Urinary bladder (tissue), 4 donors: Measurements from ENCODE around the gene MTF2. TPM values are rescaled to one million over a fixed set of nuclear protein-coding genes. Genes with fewer than 3 reads are reported as not detected.
A peak's percentile ranks its signal among the peaks of the same experiment; 100 is the strongest.
"Not testable (repeated sequence)": the region's sequence is repeated elsewhere in the genome, so short reads cannot be mapped to it uniquely, and the experiment has no call there.

Experiments used
- DNase-seq: peaks from one replicate; pipeline ENCODE4 v3.0.0-alpha.2; 2015; ENCODE audit errors: extremely low spot score
- H3K27ac ChIP-seq: one replicate; pipeline ENCODE4 v1.5.1; 2013; ENCODE audit warnings: low read depth, mild to moderate bottlenecking, moderate library complexity
- H3K36me3 ChIP-seq: one replicate; pipeline ENCODE4 v1.6.1; 2013; ENCODE audit warnings: mild to moderate bottlenecking, moderate library complexity; ENCODE audit not compliant: insufficient read depth
- H3K4me1 ChIP-seq: one replicate; pipeline ENCODE4 v1.6.1; 2013; ENCODE audit warnings: mild to moderate bottlenecking, moderate library complexity; ENCODE audit not compliant: insufficient read depth
- H3K4me3 ChIP-seq: one replicate; pipeline ENCODE4 v1.5.1; 2013; ENCODE audit warnings: low read depth, low read length
- WGBS: extraction: QIAGEN DNeasy Blood & Tissue Kit; methylation state at CpG from one replicate; pipeline ENCODE4 v1.1.7; 2013; 5-methylcytosine and 5-hydroxymethylcytosine counted together
- polyA plus RNA-seq: library from polyadenylated mRNA; stranded (reverse); fragments of 200-250 nt; gene quantifications from one replicate; pipeline ENCODE4 v1.2.3, GENCODE V29; 2013
- total RNA-seq: library from RNA; depleted of rRNA; stranded (reverse); fragments of >200 nt; gene quantifications from one replicate; pipeline ENCODE4 v1.2.3, GENCODE V29; 2014
- donor health status: healthy with polysubstance abuse.
- donor health status: healthy.

The MTF2 gene
- total RNA-seq, result 72.4 TPM
- polyA plus RNA-seq, result 7.9 TPM

- H3K4me1 ChIP-seq, result no peaks in the 10 kb centered on the region
- peak within 1 kb of the TSS; percentile 78 for H3K4me3 ChIP-seq
- H3K27ac ChIP-seq, result peak within 1 kb of the TSS; percentile 46
- peak; percentile 90 for DNase-seq
- H3K36me3 ChIP-seq, result peaks cover 1% of the 10 kb centered on the region
- under 1% methylated on average over 49 of the region's 49 CpGs for WGBS
These were observed at the start of gene MTF2 for GRCh38 chr1:93078986-93079654. MTF2 (plus strand) TSS chr1:93079283; CDS start chr1:93079527, 244 bp downstream.

GRCh38 chr1:93029317-93029716 is 49.8 kb upstream of the MTF2 start:
- WGBS, result 34% methylated on average over 3 of the region's 3 CpGs
- H3K4me1 ChIP-seq, result no peaks in the 10 kb centered on the region
- H3K4me3 ChIP-seq, result no peak overlapping the region
- no peak for DNase-seq
- no peaks in the 10 kb centered on the region for H3K36me3 ChIP-seq
- H3K27ac ChIP-seq, result no peak overlapping the region

DNA sequence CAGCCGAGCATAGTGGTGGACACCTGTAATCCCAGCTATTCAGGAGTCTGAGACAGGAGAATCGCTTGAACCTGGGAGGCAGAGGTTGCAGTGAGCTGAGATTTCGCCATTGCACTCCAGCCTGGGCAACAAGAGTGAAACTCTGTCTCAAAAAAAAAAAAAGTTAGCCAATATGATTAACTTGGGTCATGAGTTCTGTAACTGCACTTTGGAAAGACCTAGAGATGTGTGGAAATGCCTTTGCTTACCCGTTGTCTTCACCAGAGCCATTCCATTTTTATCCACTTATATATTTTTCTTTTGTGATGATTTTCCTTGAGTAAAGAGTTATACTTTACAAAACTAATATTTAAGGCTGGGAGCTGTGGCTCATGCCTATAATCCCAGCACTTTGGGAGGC is 48.9 kb upstream of the MTF2 start:
- not testable (repeated sequence) for H3K36me3 ChIP-seq, DNase-seq, H3K4me1 ChIP-seq, H3K27ac ChIP-seq, H3K4me3 ChIP-seq
- 90% methylated on average over 4 of the region's 4 CpGs for WGBS

GRCh38 chr1:93031711-93032110 is 47.4 kb upstream of the MTF2 start:
- Histone ChIP-seq H3K4me3 (no peak overlapping the region), H3K36me3 (no peaks in the 10 kb centered on the region), H3K27ac (no peak overlapping the region), H3K4me1 (no peaks in the 10 kb centered on the region)
- WGBS, result 63% methylated on average over 3 of the region's 3 CpGs
- DNase-seq, result no peak

DNA sequence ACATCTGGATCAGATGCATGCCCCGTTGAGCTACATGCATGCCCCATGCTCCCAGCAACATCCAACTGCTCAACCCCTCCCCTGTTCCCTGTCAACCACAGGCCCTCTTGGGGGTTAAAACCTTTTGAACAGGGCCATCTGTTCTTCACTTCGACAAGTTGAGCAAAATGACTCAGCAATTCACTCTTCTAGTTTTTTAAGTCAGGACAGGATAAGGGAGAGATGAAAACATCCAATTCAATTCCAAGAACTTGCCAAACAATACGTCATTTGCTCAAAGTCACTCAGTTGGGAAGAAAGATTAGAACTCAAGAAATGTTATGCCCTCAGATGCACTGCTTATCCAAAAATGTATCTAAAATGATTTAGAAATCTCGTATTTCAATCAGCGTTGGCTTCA is 46.1 kb upstream of the MTF2 start:
- Histone ChIP-seq H3K27ac (no peak overlapping the region), H3K4me3 (no peak overlapping the region), H3K4me1 (no peaks in the 10 kb centered on the region), H3K36me3 (no peaks in the 10 kb centered on the region)
- no peak for DNase-seq
- 69% methylated on average over 5 of the region's 5 CpGs for WGBS

- no peaks in the 10 kb centered on the region for H3K4me1 ChIP-seq
- WGBS, result 61% methylated on average over 3 of the region's 3 CpGs
These were observed 45.3 kb upstream of the MTF2 start for GRCh38 chr1:93033785-93034184.

GRCh38 chr1:93034397-93034796 is 44.7 kb upstream of the MTF2 start:
- no peak for DNase-seq
- H3K4me3 ChIP-seq, result no peak overlapping the region
- H3K36me3 ChIP-seq, result no peaks in the 10 kb centered on the region
- 96% methylated on average over 1 of the region's 1 CpG for WGBS
- no peaks in the 10 kb centered on the region for H3K4me1 ChIP-seq
- no peak overlapping the region for H3K27ac ChIP-seq

More at GRCh38 chr1:93033785-93034184, 45.3 kb upstream of the MTF2 start:
- Histone ChIP-seq H3K27ac (no peak overlapping the region), H3K4me3 (no peak overlapping the region), H3K36me3 (no peaks in the 10 kb centered on the region)
- DNase-seq, result no peak

DNA sequence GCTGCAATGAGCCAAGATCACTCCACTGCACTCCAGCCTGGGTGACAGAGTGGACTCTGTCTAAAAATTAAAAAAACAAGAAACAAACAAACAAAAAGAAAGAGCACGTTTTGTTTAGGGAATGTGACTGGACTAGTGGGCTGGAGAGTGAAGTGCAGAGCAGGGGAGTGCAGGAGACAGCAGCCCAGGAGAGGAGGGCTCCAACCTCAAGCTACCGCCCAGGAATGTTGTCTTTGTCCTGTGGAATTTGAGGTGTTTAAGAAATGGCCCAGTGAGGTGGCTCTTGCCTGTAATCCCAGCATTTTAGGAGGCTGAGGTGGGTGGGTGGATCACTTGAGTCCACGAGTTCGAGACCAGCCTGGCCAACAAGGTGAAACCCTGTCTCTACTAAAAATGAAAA is 42.4 kb upstream of the MTF2 start:
- DNase-seq, result no peak
- Histone ChIP-seq H3K4me1 (no peaks in the 10 kb centered on the region), H3K36me3 (no peaks in the 10 kb centered on the region), H3K4me3 (no peak overlapping the region), H3K27ac (no peak overlapping the region)
- WGBS, result 67% methylated on average over 4 of the region's 4 CpGs

GRCh38 chr1:93042187-93043056 is 36.7 kb upstream of the MTF2 start:
- H3K4me1 ChIP-seq, result no peaks in the 10 kb centered on the region
- DNase-seq, result no peak
- WGBS, result 75% methylated on average over 10 of the region's 10 CpGs
- no peaks in the 10 kb centered on the region for H3K36me3 ChIP-seq
- no peak overlapping the region for H3K4me3 ChIP-seq
- no peak overlapping the region for H3K27ac ChIP-seq

GRCh38 chr1:93043057-93043557 is 36.0 kb upstream of the MTF2 start:
- WGBS, result 91% methylated on average over 4 of the region's 4 CpGs
- Histone ChIP-seq H3K4me3 (no peak overlapping the region), H3K4me1 (no peaks in the 10 kb centered on the region), H3K36me3 (no peaks in the 10 kb centered on the region), H3K27ac (no peak overlapping the region)
- DNase-seq, result no peak

- Histone ChIP-seq H3K27ac (no peak overlapping the region), H3K4me1 (no peaks in the 10 kb centered on the region), H3K4me3 (no peak overlapping the region), H3K36me3 (no peaks in the 10 kb centered on the region)
- DNase-seq, result no peak
- WGBS, result 48% methylated on average over 3 of the region's 3 CpGs
These were observed 31.5 kb upstream of the MTF2 start for GRCh38 chr1:93047618-93048017.

DNA sequence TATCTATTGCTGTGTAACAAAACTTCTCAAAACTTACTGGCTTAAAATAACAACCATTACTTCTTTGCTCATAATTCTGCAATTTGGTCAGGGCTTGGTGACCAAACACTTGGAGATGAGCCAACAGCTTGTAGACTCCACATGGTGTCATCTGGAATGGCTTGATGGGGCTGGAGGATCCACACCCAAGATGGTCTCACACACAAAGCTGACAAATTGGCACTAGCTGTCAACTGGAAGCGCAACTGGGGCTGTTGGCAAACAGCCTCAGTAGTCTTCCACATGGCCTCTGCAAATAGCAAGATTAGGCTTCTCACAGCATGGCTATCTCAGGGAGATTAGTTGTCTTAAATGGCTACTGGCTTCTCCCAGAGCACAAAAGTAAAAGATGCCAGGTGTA is 27.1 kb upstream of the MTF2 start:
- DNase-seq, result no peak
- no peak overlapping the region for H3K4me3 ChIP-seq
- H3K36me3 ChIP-seq, result no peaks in the 10 kb centered on the region
- H3K27ac ChIP-seq, result no peak overlapping the region
- H3K4me1 ChIP-seq, result no peaks in the 10 kb centered on the region
- WGBS, result 83% methylated on average over 1 of the region's 1 CpG

DNA sequence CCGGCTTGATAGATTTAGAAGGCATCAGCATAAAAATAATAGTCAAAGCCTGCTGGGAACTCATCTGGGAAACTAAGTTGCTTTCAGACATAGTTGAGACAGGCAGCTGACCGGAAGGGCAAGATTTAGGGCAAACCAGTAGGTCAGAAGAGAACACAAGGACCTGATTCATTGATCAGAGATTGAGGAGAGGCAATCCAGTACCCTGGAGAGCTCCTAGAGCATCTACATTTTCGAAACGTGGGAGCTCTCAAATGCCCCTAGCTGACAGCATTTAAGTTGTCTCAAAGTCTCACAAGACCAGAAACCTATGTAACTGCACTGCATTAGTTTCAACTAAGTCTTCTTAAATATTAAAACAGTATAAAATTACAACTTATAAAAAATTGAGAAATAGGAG is 22.9 kb upstream of the MTF2 start:
- H3K27ac ChIP-seq, result no peak overlapping the region
- no peaks in the 10 kb centered on the region for H3K4me1 ChIP-seq
- DNase-seq, result no peak
- H3K4me3 ChIP-seq, result no peak overlapping the region
- whole genome bisulfite sequencing, result 32% methylated on average over 4 of the region's 4 CpGs
- H3K36me3 ChIP-seq, result no peaks in the 10 kb centered on the region

DNA sequence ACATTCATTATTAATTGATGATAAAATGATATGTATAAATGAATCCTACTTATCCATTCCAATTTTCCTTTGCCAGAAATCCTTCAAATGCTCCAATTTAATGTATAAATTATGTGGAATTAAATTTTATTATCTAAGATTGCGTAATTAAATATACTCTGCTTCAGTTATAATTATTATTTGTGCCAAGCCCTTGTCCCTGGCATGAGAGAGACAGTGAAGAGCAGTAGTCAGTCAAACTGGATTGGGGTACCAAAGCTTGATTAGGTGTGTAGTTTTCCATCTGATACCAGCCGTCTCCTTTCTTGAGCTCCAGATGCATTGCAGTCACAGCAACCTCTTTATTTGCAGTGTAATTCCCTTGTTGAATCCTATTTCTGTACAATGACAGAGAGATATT is 22.4 kb upstream of the MTF2 start:
- Histone ChIP-seq H3K4me1 (no peaks in the 10 kb centered on the region), H3K4me3 (no peak overlapping the region), H3K27ac (no peak overlapping the region), H3K36me3 (no peaks in the 10 kb centered on the region)
- no peak for DNase-seq
- 79% methylated on average over 2 of the region's 2 CpGs for WGBS
